Cardiac septum (tissue), 1 donor: ENCODE data around the gene D2HGDH. TPM values are rescaled to one million over a fixed set of nuclear protein-coding genes. Genes with fewer than 3 reads are reported as not detected.
"Not testable (repeated sequence)": the region's sequence is repeated elsewhere in the genome, so short reads cannot be mapped to it uniquely, and the experiment has no call there.

Source experiments
- DNase-seq: peaks from one replicate; pipeline ENCODE4 v3.0.0-alpha.2; 2020; ENCODE audit warnings: low spot score
- intact Hi-C: fragments of 100-400 bp; cut with DNase I; formaldehyde crosslinking; loops from one replicate; pipeline ENCODE4 v1.14.0; 2022
- total RNA-seq: library from RNA; stranded (reverse); fragmentation: NEBNext Ultra II Directional; extraction: Animal tissue kit (Norgen Biotek cat#: 25700); gene quantifications from one replicate; pipeline ENCODE4 v1.2.1, GENCODE V29; 2021
- donor health status: DM: no; HTN: no; CAD: no.

D2HGDH gene
- total RNA-seq, 1 donor from 2014 or later = 15.7 TPM

GRCh38 chr2:241800198-241800903, 65.9 kb downstream of the D2HGDH start:
- DNase-seq = peak; percentile 71
- intact Hi-C loops = not testable (repeated sequence)

- DNase-seq = no peak
These were observed 67.4 kb downstream of the D2HGDH start for GRCh38 chr2:241801611-241802420.

GRCh38 chr2:241802421-241803318, 68.2 kb downstream of the D2HGDH start:
- DNase-seq = no peak
- intact Hi-C loops = no loop called here

More at GRCh38 chr2:241801611-241802420, 67.4 kb downstream of the D2HGDH start:
- intact Hi-C loops = no loop called here

GRCh38 chr2:241803387-241804325, 69.2 kb downstream of the D2HGDH start:
- intact Hi-C loops = no loop called here
- no peak for DNase-seq

GRCh38 chr2:241804326-241805229, 70.1 kb downstream of the D2HGDH start:
- intact Hi-C loops = no loop called here
- no peak for DNase-seq

GRCh38 chr2:241806217-241806616, 71.8 kb downstream of the D2HGDH start:
- intact Hi-C loops, DNase-seq: not testable (repeated sequence)

GRCh38 chr2:241808051-241808720, 73.8 kb downstream of the D2HGDH start:
- DNase-seq = no peak
- intact Hi-C loops = no loop called here

GRCh38 chr2:241808721-241809382, 74.4 kb downstream of the D2HGDH start, which contains the start of gene NEU4:
Gene NEU4 (plus strand): TSS chr2:241809193. CDS start chr2:241814485, 5,292 bp downstream.
- intact Hi-C loops = no loop called here
- no peak for DNase-seq

- intact Hi-C loops = loop anchor here (1.0 kb wide), 1 partner anchor 49 kb away; the partner anchor contains the start of gene PDCD1
- DNase-seq = peak; percentile 70
These were observed 75.2 kb downstream of the D2HGDH start for GRCh38 chr2:241809383-241810306.

GRCh38 chr2:241810307-241811200, 76.1 kb downstream of the D2HGDH start:
- peak; percentile 79 for DNase-seq
- intact Hi-C loops = loop anchor here (1.0 kb wide), 1 partner anchor 48 kb away; the partner anchor contains the start of gene PDCD1

GRCh38 chr2:241811201-241811951, 76.9 kb downstream of the D2HGDH start:
- intact Hi-C loops = no loop called here
- peak; percentile 82 for DNase-seq

- intact Hi-C loops = no loop called here
- DNase-seq = peak; percentile 64
These were observed 77.7 kb downstream of the D2HGDH start for GRCh38 chr2:241811952-241812729.
